Fibroblast of skin of scalp (primary cell): ENCODE measurements around the gene CDH23.
A peak's percentile ranks its signal among the peaks of the same experiment; 100 is the strongest.

Experiments used
- DNase-seq: peaks from one replicate; pipeline ENCODE4 v3.0.0-alpha.2; 2013

CDH23 gene

GRCh38 chr10:71370031-71370430, 26.7 kb upstream of the CDH23 start:
- DNase-seq, result no peak

GRCh38 chr10:71371750-71372166, 25.0 kb upstream of the CDH23 start:
- DNase-seq, result no peak

- DNase-seq, result peak; percentile 42
These were observed 23.7 kb upstream of the CDH23 start for GRCh38 chr10:71372882-71373495.

GRCh38 chr10:71374481-71375233, 22.1 kb upstream of the CDH23 start:
- DNase-seq, result no peak

- no peak for DNase-seq
These were observed 20.8 kb upstream of the CDH23 start for GRCh38 chr10:71375952-71376351.

GRCh38 chr10:71378336-71379117, 18.2 kb upstream of the CDH23 start:
- no peak for DNase-seq

GRCh38 chr10:71379118-71379766, 17.5 kb upstream of the CDH23 start:
- no peak for DNase-seq

- DNase-seq, result no peak
These were observed 15.9 kb upstream of the CDH23 start for GRCh38 chr10:71380841-71381240.

- DNase-seq, result no peak
These were observed 15.1 kb upstream of the CDH23 start for GRCh38 chr10:71381611-71382010.

GRCh38 chr10:71382028-71382427, 14.7 kb upstream of the CDH23 start:
- no peak for DNase-seq

GRCh38 chr10:71382757-71383156, 14.0 kb upstream of the CDH23 start:
- DNase-seq, result no peak

- peak; percentile 32 for DNase-seq
These were observed 12.6 kb upstream of the CDH23 start for GRCh38 chr10:71383972-71384687.

- DNase-seq, result no peak
These were observed 8.5 kb upstream of the CDH23 start for GRCh38 chr10:71388171-71388570.

GRCh38 chr10:71388583-71389310, 8.0 kb upstream of the CDH23 start:
- DNase-seq, result no peak

GRCh38 chr10:71389768-71390460, 6.8 kb upstream of the CDH23 start:
- no peak for DNase-seq

GRCh38 chr10:71390461-71390835, 6.3 kb upstream of the CDH23 start:
- DNase-seq, result no peak

GRCh38 chr10:71390921-71391690, 5.6 kb upstream of the CDH23 start:
- DNase-seq, result no peak

- DNase-seq, result no peak
These were observed 5.0 kb upstream of the CDH23 start for GRCh38 chr10:71391701-71392100.

- DNase-seq, result no peak
These were observed 4.4 kb upstream of the CDH23 start for GRCh38 chr10:71392292-71392691.
